ENCODE data around the gene GTF3C1. TPM values are rescaled to one million over a fixed set of nuclear protein-coding genes. Genes with fewer than 3 reads are reported as not detected.

GTF3C1 gene
- total RNA-seq, 1 experiment from 2014 or later, result 121 TPM

GRCh38 chr16:27498916-27499658 lies 50.6 kb downstream of the GTF3C1 start:
- intact Hi-C loops (cut with micrococcal nuclease; ENCODE audit: unreplicated experiment), result no loop called here
- no peak for ATAC-seq
- DNase-seq (ENCODE audit: low read depth, low spot score), result no peak
- Histone ChIP-seq H3K4me3 (ENCODE audit: low read depth in 2 of 2, low read length in 2 of 2) (no peak overlapping the region), H3K36me3 (ENCODE audit: control insufficient read depth, insufficient read depth, low read length) (peaks cover 23% of the 10 kb centered on the region), H3K4me1 (ENCODE audit: control insufficient read depth, insufficient read depth, low read length) (no peaks in the 10 kb centered on the region), H3K27ac (ENCODE audit: low read length) (no peak overlapping the region), H3K27me3 (ENCODE audit: control insufficient read depth, insufficient read depth, low read length) (no peaks in the 10 kb centered on the region), H3K9me3 (ENCODE audit: control insufficient read depth, insufficient read depth, low read depth, low read length) (no peaks in the 10 kb centered on the region)
- ChIA-PET POLR2A (no interaction called here), CTCF (no interaction called here)
- TF ChIP-seq SIN3A (IDR thresholded peaks at IDR 0.05; ENCODE audit: borderline replicate concordance, insufficient read depth, low read depth, low read length) (no peak), REST (IDR thresholded peaks at IDR 0.05; ENCODE audit: insufficient read depth in 1 of 2, low read depth in 2 of 2, low read length in 1 of 2) (no peak), TCF7L2 (IDR thresholded peaks at IDR 0.05; ENCODE audit: low read depth, low read length) (no peak), POLR2AphosphoS5 (IDR thresholded peaks at IDR 0.05; ENCODE audit: low read depth, low read length) (no peak), CTCF (IDR thresholded peaks at IDR 0.05) (no peak)
- no TSS peak for BruUV-seq (replicated peaks)
- in situ Hi-C loops (cut with HindIII; ENCODE audit: low pct_unique_long_range_greater_than_20kb, low sequenced_read_pairs), result no loop called here

GRCh38 chr16:27498031-27498825 lies 51.5 kb downstream of the GTF3C1 start:
- ChIA-PET CTCF (no interaction called here), POLR2A (no interaction called here)
- in situ Hi-C loops (cut with HindIII; ENCODE audit: low pct_unique_long_range_greater_than_20kb, low sequenced_read_pairs), result no loop called here
- intact Hi-C loops (cut with micrococcal nuclease; ENCODE audit: unreplicated experiment), result no loop called here
- H3K36me3 ChIP-seq (ENCODE audit: control insufficient read depth, insufficient read depth, low read length), result peaks cover 17% of the 10 kb centered on the region
- H3K9me3 ChIP-seq (ENCODE audit: control insufficient read depth, insufficient read depth, low read depth, low read length), result no peaks in the 10 kb centered on the region
- no peaks in the 10 kb centered on the region for H3K4me1 ChIP-seq (ENCODE audit: control insufficient read depth, insufficient read depth, low read length)
- TF ChIP-seq REST (IDR thresholded peaks at IDR 0.05; ENCODE audit: insufficient read depth in 1 of 2, low read depth in 2 of 2, low read length in 1 of 2) (no peak), CTCF (IDR thresholded peaks at IDR 0.05) (no peak), POLR2AphosphoS5 (IDR thresholded peaks at IDR 0.05; ENCODE audit: low read depth, low read length) (no peak), TCF7L2 (IDR thresholded peaks at IDR 0.05; ENCODE audit: low read depth, low read length) (no peak), SIN3A (IDR thresholded peaks at IDR 0.05; ENCODE audit: borderline replicate concordance, insufficient read depth, low read depth, low read length) (no peak)
- no peak overlapping the region for H3K4me3 ChIP-seq (ENCODE audit: low read depth in 2 of 2, low read length in 2 of 2)
- no peaks in the 10 kb centered on the region for H3K27me3 ChIP-seq (ENCODE audit: control insufficient read depth, insufficient read depth, low read length)
- DNase-seq (ENCODE audit: low read depth, low spot score) (no peak), ATAC-seq (no peak)
- BruUV-seq (replicated peaks), result no TSS peak
- no peak overlapping the region for H3K27ac ChIP-seq (ENCODE audit: low read length)

All from Panc1 (cell line).